Thyroid gland (tissue), 4 donors: Measurements from ENCODE around the gene EVPLL.

ENCODE experiments used
- POLR2A ChIP-seq, 2 donors: fragments of 450-650 bp; IDR thresholded peaks; one replicate each; pipeline ENCODE4 v1.6.1; 2017; ENCODE audit warnings: antibody characterized with exemption in 2 of 2, mild to moderate bottlenecking in 2 of 2, moderate library complexity in 1 of 2
- TF ChIP-seq, protein P1 (sequence below), 6 experiments: fragments of 200-600 bp in 3 of 6; fragments of 450-650 bp in 3 of 6; sonication (generic) in 3 of 6; IDR thresholded peaks; one replicate each; pipeline ENCODE4 v1.5.1; 2016 to 2019; ENCODE audit warnings: antibody characterized with exemption in 6 of 6, mild to moderate bottlenecking in 2 of 6, inconsistent platforms in 1 of 6, moderate library complexity in 1 of 6

DNA sequence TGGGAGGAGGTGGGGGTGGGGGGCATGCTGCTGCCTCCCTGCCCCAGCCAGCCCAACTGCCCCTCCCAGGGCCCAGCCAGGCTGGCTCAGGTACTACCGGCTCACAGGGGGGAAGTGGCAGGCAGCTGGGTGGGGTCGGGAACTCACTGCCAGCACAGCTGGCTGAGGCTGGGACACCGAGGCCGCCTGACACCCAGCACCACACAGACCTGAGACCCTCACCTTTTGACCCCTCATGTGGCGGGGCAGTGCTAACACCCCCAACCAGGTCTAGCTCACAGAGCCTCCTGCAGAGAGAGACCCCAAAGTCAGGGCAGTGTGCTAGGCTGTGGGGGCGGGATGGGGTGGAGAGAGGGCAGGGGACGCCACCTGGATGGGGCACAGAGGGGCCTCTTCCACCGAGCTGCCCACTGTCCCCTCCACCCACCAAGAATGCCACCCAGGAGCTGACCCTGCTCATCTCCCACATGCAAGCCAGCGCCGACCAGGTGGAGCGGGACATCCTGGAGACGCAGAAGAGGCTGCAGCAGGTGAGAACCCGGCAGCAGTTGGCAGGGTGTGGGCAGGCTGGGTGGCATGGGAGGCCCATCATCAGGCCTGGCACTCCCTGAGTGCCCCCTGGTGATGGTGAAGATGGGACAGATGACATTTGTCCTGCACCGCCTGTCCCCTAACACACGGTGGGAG is 3.0 kb downstream of the EVPLL start:
- TF ChIP-seq, protein P1, sequence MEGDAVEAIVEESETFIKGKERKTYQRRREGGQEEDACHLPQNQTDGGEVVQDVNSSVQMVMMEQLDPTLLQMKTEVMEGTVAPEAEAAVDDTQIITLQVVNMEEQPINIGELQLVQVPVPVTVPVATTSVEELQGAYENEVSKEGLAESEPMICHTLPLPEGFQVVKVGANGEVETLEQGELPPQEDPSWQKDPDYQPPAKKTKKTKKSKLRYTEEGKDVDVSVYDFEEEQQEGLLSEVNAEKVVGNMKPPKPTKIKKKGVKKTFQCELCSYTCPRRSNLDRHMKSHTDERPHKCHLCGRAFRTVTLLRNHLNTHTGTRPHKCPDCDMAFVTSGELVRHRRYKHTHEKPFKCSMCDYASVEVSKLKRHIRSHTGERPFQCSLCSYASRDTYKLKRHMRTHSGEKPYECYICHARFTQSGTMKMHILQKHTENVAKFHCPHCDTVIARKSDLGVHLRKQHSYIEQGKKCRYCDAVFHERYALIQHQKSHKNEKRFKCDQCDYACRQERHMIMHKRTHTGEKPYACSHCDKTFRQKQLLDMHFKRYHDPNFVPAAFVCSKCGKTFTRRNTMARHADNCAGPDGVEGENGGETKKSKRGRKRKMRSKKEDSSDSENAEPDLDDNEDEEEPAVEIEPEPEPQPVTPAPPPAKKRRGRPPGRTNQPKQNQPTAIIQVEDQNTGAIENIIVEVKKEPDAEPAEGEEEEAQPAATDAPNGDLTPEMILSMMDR (IDR thresholded peaks at IDR 0.05), result no peak
- TF ChIP-seq POLR2A (IDR thresholded peaks at IDR 0.05), result no peak
